Activated CD4-positive, alpha-beta T cell treated with anti-CD3 and anti-CD28 coated beads, Interleukin-2, amount 10 ng/mL, durations not matched to agents 7 days and 5 days (primary cell): ENCODE measurements around the gene A3GALT2. TPM values are rescaled to one million over a fixed set of nuclear protein-coding genes. Genes with fewer than 3 reads are reported as not detected.

ENCODE experiments used
- CTCF ChIA-PET: fragments of 350-600 bp; sonication (Branson Sonifier 250); formaldehyde crosslinking; loops from one replicate; lab custom pipeline; 2021; ENCODE audit warnings: antibody characterized with exemption; lab: Charles Lee
- POLR2A ChIA-PET: fragments of 350-600 bp; sonication (Branson Sonifier 250); formaldehyde crosslinking; loops from one replicate; lab custom pipeline; 2021; ENCODE audit warnings: antibody characterized with exemption; lab: Charles Lee
- DNase-seq: peaks from one replicate; pipeline ENCODE4 v3.0.0-alpha.2; 2020
- H3K27ac Mint-ChIP-seq: one replicate; pipeline ENCODE4 v1.8.0; 2021; ENCODE audit warnings: mild to moderate bottlenecking, moderate library complexity, mixed read lengths
- H3K27me3 Mint-ChIP-seq: one replicate; pipeline ENCODE4 v1.8.0; 2021; ENCODE audit warnings: mixed read lengths
- H3K36me3 Mint-ChIP-seq: one replicate; pipeline ENCODE4 v1.8.0; 2021; ENCODE audit warnings: low read depth, mixed read lengths
- H3K4me1 Mint-ChIP-seq: one replicate; pipeline ENCODE4 v1.8.0; 2021; ENCODE audit warnings: mixed read lengths
- H3K4me3 Mint-ChIP-seq: one replicate; pipeline ENCODE4 v1.8.0; 2021; ENCODE audit warnings: mild to moderate bottlenecking, moderate library complexity, mixed read lengths
- H3K9me3 Mint-ChIP-seq: one replicate; pipeline ENCODE4 v1.8.0; 2021; ENCODE audit warnings: mixed read lengths
- total RNA-seq, 2 experiments: library from RNA; stranded (reverse); gene quantifications; one replicate each; pipeline ENCODE4 v1.2.3, GENCODE V29; 2021

The A3GALT2 gene
- total RNA-seq, 2 experiments from 2014 or later = not detected

GRCh38 chr1:33348676-33349080 is 27.8 kb upstream of the A3GALT2 start:
- peak; percentile 30 for DNase-seq
- POLR2A ChIA-PET = no interaction called here
- peaks cover 44% of the 10 kb centered on the region for H3K4me1 Mint-ChIP-seq
- H3K36me3 Mint-ChIP-seq = peaks cover 17% of the 10 kb centered on the region
- H3K4me3 Mint-ChIP-seq = peak overlapping the region; percentile 96
- H3K27me3 Mint-ChIP-seq = peaks cover 3% of the 10 kb centered on the region
- CTCF ChIA-PET = interaction anchor here (0.5 to 1.6 kb wide), 2 partner anchors 10 to 139 kb away, joined by 3 to 5 read pairs; no protein-coding TSS in a partner anchor
- H3K9me3 Mint-ChIP-seq = no peaks in the 10 kb centered on the region
- H3K27ac Mint-ChIP-seq = peak overlapping the region; percentile 96

DNA sequence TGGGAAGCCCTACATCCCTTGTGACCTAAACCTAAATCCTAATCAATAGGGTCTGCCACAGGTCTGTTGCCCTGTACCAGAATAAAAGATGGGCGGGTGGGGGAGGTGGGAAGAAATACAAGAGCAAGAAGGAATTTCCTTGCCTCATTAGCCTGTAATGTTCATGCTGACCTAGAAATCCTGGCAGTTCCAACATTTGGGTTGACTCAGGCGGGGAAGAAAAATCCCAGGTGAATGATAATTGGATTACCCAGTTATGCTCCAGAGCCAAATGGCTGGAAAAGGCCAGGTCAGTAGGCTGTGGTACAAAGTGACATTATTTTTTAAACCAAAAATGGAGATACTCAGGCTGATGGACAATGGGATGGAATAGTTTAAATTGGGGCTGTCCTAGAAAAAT is 27.3 kb upstream of the A3GALT2 start:
- Mint-ChIP-seq H3K27me3 (peaks cover 3% of the 10 kb centered on the region), H3K4me1 (peaks cover 44% of the 10 kb centered on the region), H3K4me3 (peak overlapping the region; percentile 96), H3K36me3 (peaks cover 21% of the 10 kb centered on the region), H3K27ac (peak overlapping the region; percentile 96), H3K9me3 (no peaks in the 10 kb centered on the region)
- ChIA-PET POLR2A (no interaction called here), CTCF (interaction anchor here (1.6 kb wide), 1 partner anchor 10 kb away, joined by 5 read pairs; no protein-coding TSS in a partner anchor)
- DNase-seq = no peak

DNA sequence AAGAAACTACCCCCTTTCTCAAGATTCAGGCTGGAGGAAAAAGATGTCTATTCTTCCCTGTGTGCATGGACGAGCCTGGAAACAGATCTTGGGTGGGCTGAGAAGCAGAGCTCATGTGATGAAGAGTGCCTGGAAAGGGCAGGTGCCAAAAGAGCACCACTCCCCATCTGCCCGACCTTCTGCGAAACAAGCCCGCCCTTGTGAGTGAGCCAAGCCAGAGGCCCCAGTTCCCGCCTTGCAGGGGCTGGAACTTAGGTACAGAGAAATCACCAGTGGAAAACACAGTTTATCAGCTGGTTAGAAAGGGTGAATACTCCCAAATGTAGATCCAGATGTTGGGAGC is 26.7 kb upstream of the A3GALT2 start:
- peaks cover 47% of the 10 kb centered on the region for H3K4me1 Mint-ChIP-seq
- CTCF ChIA-PET = interaction anchor here (1.6 kb wide), 1 partner anchor 9 kb away, joined by 5 read pairs; no protein-coding TSS in a partner anchor
- no peak for DNase-seq

DNA sequence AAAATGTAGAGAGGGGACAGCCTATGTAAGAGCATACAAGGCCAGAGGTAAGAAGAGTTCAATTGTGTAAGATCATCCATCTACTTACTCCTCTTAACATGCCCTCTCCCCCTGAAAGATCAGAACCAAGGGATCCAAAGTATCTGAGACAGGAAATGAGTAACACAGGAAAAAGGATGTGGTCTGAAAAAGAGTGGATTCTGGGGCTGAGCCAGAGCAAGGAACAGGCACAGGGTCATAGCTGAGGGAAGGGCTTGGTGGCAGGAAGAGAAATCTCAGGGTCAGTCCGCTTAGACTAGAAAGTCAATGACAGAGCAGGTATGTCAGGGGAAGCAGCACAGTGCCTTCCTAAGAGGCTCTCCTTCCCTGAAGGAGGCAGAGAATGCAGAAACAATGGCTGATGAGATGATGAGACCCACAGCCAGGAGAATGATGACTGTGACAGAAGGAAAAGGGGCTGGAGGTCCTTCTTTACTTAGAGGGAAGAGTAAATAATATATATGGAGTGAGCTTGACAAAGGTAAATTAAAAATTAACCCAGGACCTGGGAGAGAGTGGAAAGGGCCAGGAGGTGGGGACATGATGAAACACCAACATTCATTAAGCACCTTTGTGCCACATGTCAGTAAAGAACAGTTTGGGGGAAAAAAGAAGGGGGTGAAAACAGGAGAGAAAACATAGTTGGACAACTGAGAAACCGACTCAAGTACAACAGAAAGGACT is 26.2 kb upstream of the A3GALT2 start:
- Mint-ChIP-seq H3K27ac (peak overlapping the region; percentile 76), H3K9me3 (no peaks in the 10 kb centered on the region), H3K27me3 (peaks cover 3% of the 10 kb centered on the region), H3K4me3 (peak overlapping the region; percentile 96), H3K36me3 (peaks cover 25% of the 10 kb centered on the region), H3K4me1 (peaks cover 48% of the 10 kb centered on the region)
- CTCF ChIA-PET = interaction anchor here (1.6 kb wide), 1 partner anchor 8 kb away, joined by 5 read pairs; no protein-coding TSS in a partner anchor
- POLR2A ChIA-PET = no interaction called here
- DNase-seq = no peak

More for the DNA sequence above, 26.7 kb upstream of the A3GALT2 start:
- H3K36me3 Mint-ChIP-seq = peaks cover 25% of the 10 kb centered on the region
- H3K4me3 Mint-ChIP-seq = peak overlapping the region; percentile 96
- no peak overlapping the region for H3K27ac Mint-ChIP-seq
- POLR2A ChIA-PET = no interaction called here
- no peaks in the 10 kb centered on the region for H3K9me3 Mint-ChIP-seq
- peaks cover 3% of the 10 kb centered on the region for H3K27me3 Mint-ChIP-seq

GRCh38 chr1:33346533-33346926 is 25.6 kb upstream of the A3GALT2 start:
- CTCF ChIA-PET = no interaction called here
- DNase-seq = no peak
- H3K27ac Mint-ChIP-seq = no peak overlapping the region
- POLR2A ChIA-PET = no interaction called here
- H3K9me3 Mint-ChIP-seq = no peaks in the 10 kb centered on the region
- H3K4me1 Mint-ChIP-seq = peaks cover 48% of the 10 kb centered on the region
- peaks cover 25% of the 10 kb centered on the region for H3K36me3 Mint-ChIP-seq
- H3K27me3 Mint-ChIP-seq = peaks cover 3% of the 10 kb centered on the region
- peak overlapping the region; percentile 96 for H3K4me3 Mint-ChIP-seq

GRCh38 chr1:33344896-33345560 is 24.1 kb upstream of the A3GALT2 start:
- POLR2A ChIA-PET = no interaction called here
- H3K4me3 Mint-ChIP-seq = no peak overlapping the region
- H3K27me3 Mint-ChIP-seq = no peaks in the 10 kb centered on the region
- CTCF ChIA-PET = no interaction called here
- no peak for DNase-seq
- H3K27ac Mint-ChIP-seq = no peak overlapping the region
- no peaks in the 10 kb centered on the region for H3K9me3 Mint-ChIP-seq
- peaks cover 31% of the 10 kb centered on the region for H3K36me3 Mint-ChIP-seq
- H3K4me1 Mint-ChIP-seq = peaks cover 42% of the 10 kb centered on the region

GRCh38 chr1:33343539-33343938 is 22.6 kb upstream of the A3GALT2 start:
- H3K4me1 Mint-ChIP-seq = peaks cover 43% of the 10 kb centered on the region
- no peak overlapping the region for H3K27ac Mint-ChIP-seq
- H3K27me3 Mint-ChIP-seq = no peaks in the 10 kb centered on the region
- peaks cover 30% of the 10 kb centered on the region for H3K36me3 Mint-ChIP-seq
- no peaks in the 10 kb centered on the region for H3K9me3 Mint-ChIP-seq
- CTCF ChIA-PET = no interaction called here
- POLR2A ChIA-PET = no interaction called here
- DNase-seq = no peak
- no peak overlapping the region for H3K4me3 Mint-ChIP-seq

DNA sequence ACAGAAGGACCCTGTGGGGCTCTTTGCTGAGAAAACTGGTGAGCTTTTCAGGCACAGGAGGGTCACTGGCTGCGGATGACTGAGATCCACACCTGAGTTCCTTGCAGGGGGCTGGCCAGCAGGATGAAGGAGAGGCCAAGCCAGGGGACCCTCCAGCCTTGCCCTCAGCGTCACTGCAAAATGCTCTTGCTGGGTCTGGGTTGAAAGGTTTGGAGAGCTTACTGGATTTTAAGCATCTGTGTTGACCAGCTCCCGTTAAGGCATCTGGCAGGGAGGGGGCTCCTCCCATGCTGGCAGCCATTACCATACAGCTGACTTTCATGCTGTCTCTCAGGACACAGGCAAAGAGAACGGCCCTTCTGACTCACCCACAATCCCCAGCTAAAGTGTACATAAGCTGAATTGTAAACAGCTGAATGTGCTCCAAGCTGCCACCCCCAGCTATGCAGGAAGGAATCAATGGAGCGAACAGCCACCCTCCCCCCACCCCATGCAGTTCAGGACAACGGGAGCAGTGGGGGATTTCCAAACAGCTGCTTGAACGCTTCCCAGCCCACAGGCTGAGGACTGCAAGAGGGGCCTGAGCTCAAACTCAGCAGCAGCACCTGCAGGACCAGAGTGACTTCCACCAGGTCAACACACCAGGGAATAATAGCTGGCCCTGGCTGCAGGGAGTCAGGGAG is 21.3 kb upstream of the A3GALT2 start:
- H3K4me3 Mint-ChIP-seq = no peak overlapping the region
- H3K27me3 Mint-ChIP-seq = no peaks in the 10 kb centered on the region
- H3K36me3 Mint-ChIP-seq = peaks cover 24% of the 10 kb centered on the region
- H3K9me3 Mint-ChIP-seq = no peaks in the 10 kb centered on the region
- DNase-seq = no peak
- ChIA-PET CTCF (interaction anchor here (0.6 to 1.1 kb wide), 4 partner anchors 17 to 40 kb away, joined by 3 to 7 read pairs (median 4); no protein-coding TSS in a partner anchor), POLR2A (no interaction called here)
- H3K27ac Mint-ChIP-seq = no peak overlapping the region
- H3K4me1 Mint-ChIP-seq = peaks cover 34% of the 10 kb centered on the region

DNA sequence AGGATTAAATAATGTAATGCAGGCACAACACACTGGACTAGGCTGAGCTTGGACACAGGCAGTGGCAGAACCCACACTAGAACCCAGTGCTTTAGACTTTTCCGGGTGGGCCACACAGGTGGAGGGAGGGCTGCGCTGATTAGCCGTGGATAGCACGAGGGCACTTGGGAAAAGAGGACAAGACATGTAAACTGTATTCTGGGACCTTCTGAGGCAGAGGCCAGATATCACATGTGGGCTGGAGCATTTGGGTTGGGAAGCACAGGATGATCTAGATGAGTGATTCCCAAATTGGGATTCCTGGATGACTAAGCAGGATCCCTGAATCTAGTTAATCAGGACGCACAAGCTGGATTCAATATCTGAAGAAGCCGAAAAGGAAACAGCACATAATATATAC is 20.3 kb upstream of the A3GALT2 start:
- peaks cover 14% of the 10 kb centered on the region for H3K36me3 Mint-ChIP-seq
- H3K27me3 Mint-ChIP-seq = no peaks in the 10 kb centered on the region
- DNase-seq = no peak
- H3K9me3 Mint-ChIP-seq = no peaks in the 10 kb centered on the region
- no peak overlapping the region for H3K4me3 Mint-ChIP-seq
- H3K27ac Mint-ChIP-seq = no peak overlapping the region
- peaks cover 28% of the 10 kb centered on the region for H3K4me1 Mint-ChIP-seq
- POLR2A ChIA-PET = no interaction called here
- CTCF ChIA-PET = no interaction called here

GRCh38 chr1:33339413-33339812 is 18.5 kb upstream of the A3GALT2 start:
- Mint-ChIP-seq H3K36me3 (peaks cover 17% of the 10 kb centered on the region), H3K27ac (no peak overlapping the region), H3K9me3 (no peaks in the 10 kb centered on the region), H3K27me3 (no peaks in the 10 kb centered on the region), H3K4me3 (no peak overlapping the region), H3K4me1 (peaks cover 29% of the 10 kb centered on the region)
- POLR2A ChIA-PET = no interaction called here
- DNase-seq = no peak
- CTCF ChIA-PET = interaction anchor here (0.8 to 1.4 kb wide), 5 partner anchors 9 to 212 kb away, joined by 3 to 5 read pairs (median 3); no protein-coding TSS in a partner anchor

DNA sequence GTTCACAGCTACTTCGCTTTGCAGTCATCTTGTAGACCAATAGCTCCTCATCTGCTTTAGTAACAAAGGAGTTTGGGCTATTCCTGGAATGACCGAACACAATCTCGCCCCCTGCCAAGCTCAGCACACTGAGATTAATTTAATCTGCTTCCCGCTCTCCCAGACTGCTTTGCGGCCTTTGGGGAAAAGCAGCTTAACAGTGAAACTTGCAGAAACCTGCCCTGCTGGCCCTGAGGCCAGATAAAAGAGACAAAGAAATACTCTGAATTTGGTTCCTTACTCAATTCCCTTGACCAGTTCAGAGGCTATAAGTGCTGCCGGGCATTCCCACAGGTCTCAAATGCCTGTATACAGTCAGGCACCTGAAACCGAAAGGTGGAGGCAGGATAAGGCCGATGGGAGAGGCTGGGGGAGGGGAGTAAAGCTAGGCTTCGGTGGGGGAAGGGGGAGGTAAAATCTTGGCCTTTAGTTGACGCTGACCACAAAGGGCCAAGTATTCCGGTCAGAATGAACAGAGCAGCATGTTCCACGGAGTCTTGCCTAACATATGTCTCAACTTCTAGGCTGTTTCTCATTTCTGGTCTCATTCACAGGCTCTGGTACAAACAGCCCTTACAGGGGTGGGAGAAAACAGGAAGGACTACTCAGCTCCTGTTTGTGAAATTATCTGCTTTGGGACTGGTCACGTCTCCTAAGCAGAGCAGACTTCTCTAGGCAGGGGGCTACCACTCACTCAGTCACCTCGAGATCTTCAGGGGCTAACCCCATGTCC is 17.7 kb upstream of the A3GALT2 start:
- no peak for DNase-seq
- Mint-ChIP-seq H3K27ac (no peak overlapping the region), H3K36me3 (peaks cover 18% of the 10 kb centered on the region), H3K4me1 (peaks cover 30% of the 10 kb centered on the region), H3K9me3 (no peaks in the 10 kb centered on the region), H3K4me3 (no peak overlapping the region), H3K27me3 (no peaks in the 10 kb centered on the region)
- ChIA-PET CTCF (interaction anchor here (0.8 to 1.4 kb wide), 4 partner anchors 9 to 211 kb away, joined by 3 to 5 read pairs (median 4); no protein-coding TSS in a partner anchor), POLR2A (no interaction called here)

- no peak overlapping the region for H3K27ac Mint-ChIP-seq
- no peak overlapping the region for H3K4me3 Mint-ChIP-seq
- peaks cover 30% of the 10 kb centered on the region for H3K4me1 Mint-ChIP-seq
- CTCF ChIA-PET = interaction anchor here (0.9 to 1.4 kb wide), 2 partner anchors 10 to 211 kb away, joined by 4 to 5 read pairs; no protein-coding TSS in a partner anchor
- no peaks in the 10 kb centered on the region for H3K9me3 Mint-ChIP-seq
- peaks cover 18% of the 10 kb centered on the region for H3K36me3 Mint-ChIP-seq
- POLR2A ChIA-PET = no interaction called here
- DNase-seq = no peak
- no peaks in the 10 kb centered on the region for H3K27me3 Mint-ChIP-seq
Observed at GRCh38 chr1:33338048-33338439, 17.1 kb upstream of the A3GALT2 start.
